Measurements from ENCODE around the gene UBE2G1. TPM values are rescaled to one million over a fixed set of nuclear protein-coding genes. Genes with fewer than 3 reads are reported as not detected.

UBE2G1 gene
- total and polyA plus RNA-seq, 9 of the 15 experiments (the other 6 are each of a cell fraction or from before 2014, with no cell fraction given): 10.1 to 65.9 (median 29.7) TPM

DNA sequence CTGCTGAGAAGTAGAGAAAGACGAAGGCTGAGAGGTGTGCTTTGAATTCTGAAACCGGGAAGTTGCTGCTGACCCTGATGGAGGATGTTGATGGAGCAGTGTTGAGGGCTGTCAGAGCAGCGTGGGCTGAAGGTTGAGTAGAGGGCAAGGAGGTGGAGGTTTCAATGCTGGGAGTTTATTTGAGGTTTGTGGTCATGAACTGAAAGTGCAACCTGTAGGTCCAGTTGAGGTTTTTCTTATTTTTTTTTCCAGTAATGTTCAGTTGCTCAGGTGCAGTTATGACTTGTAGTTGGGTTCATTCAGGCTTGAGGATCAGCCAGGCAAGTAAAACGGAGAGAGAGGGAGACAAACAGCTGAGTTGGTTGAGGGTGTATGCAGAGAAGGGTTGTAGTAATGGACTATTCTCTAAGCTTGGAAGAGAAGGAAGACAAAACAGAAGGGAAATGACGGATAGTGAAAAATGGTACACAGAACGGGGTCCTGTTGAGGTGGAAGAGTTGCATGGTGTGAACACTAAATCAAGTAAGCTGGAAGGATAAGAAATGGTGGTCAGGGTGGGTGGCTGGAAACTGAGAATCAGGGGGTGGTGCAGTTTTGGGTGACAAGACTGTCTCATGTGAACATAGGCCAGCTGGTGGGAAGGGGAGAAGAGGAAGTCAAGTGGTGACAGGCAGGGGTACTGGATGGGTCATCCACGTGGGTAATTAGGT is 8.7 kb upstream of the UBE2G1 start:
- H3K27ac ChIP-seq (ENCODE audit: extremely low read depth, low read depth, low read length): no peak overlapping the region
- peak; percentile 49 for FAIRE-seq

More for the DNA sequence above, 8.7 kb upstream of the UBE2G1 start:
- H4K20me1 ChIP-seq (replicated peaks; ENCODE audit: control insufficient read depth, insufficient read depth, low read length): no peaks in the 10 kb centered on the region
- no peak overlapping the region for H3K4me3 ChIP-seq
- no peaks in the 10 kb centered on the region for H3K27me3 ChIP-seq (ENCODE audit: control insufficient read depth in 2 of 2, insufficient read depth in 2 of 2, low read length in 2 of 2)
- H3K9me3 ChIP-seq (replicated peaks; ENCODE audit: control insufficient read depth, insufficient read depth, low read depth, low read length): no peaks in the 10 kb centered on the region
- H3K79me2 ChIP-seq (ENCODE audit: control insufficient read depth, insufficient read depth, low read length): no peaks in the 10 kb centered on the region
- no peak overlapping the region for H3K9ac ChIP-seq (ENCODE audit: insufficient read depth in 1 of 2, low read depth in 2 of 2, low read length in 2 of 2)
- TF ChIP-seq CTBP1 (IDR thresholded peaks at IDR 0.05; ENCODE audit: borderline replicate concordance) (0 out of 2 replicates have a peak, but pooled peaks have one; percentile 34), YY1 (IDR thresholded peaks at IDR 0.05; ENCODE audit: borderline replicate concordance in 1 of 3, control insufficient read depth in 1 of 3, extremely low read depth in 1 of 3, insufficient read depth in 3 of 3, insufficient read length in 1 of 3, insufficient replicate concordance in 2 of 3, low read depth in 1 of 3, low read length in 2 of 3) (peak in 1 of 3 experiments; percentile 16), ESRRA (IDR thresholded peaks at IDR 0.05; ENCODE audit: borderline replicate concordance, low read depth) (peak; percentile 54; the same call in 1 of the 2 replicates), ZNF764 (CRISPR knock-in tag; IDR thresholded peaks at IDR 0.05; ENCODE audit: low read depth) (no peak), NUFIP1 (IDR thresholded peaks at IDR 0.05; ENCODE audit: partially characterized antibody) (no peak)
- TF ChIP-seq, protein P1, sequence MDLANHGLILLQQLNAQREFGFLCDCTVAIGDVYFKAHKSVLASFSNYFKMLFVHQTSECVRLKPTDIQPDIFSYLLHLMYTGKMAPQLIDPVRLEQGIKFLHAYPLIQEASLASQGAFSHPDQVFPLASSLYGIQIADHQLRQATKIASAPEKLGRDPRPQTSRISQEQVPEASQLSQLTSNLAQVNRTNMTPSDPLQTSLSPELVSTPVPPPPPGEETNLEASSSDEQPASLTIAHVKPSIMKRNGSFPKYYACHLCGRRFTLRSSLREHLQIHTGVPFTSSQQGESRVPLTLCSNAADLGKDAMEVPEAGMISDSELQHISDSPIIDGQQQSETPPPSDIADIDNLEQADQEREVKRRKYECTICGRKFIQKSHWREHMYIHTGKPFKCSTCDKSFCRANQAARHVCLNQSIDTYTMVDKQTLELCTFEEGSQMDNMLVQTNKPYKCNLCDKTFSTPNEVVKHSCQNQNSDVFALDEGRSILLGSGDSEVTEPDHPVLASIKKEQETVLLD (IDR thresholded peaks at IDR 0.05): no peak
- TF ChIP-seq, protein P2, sequence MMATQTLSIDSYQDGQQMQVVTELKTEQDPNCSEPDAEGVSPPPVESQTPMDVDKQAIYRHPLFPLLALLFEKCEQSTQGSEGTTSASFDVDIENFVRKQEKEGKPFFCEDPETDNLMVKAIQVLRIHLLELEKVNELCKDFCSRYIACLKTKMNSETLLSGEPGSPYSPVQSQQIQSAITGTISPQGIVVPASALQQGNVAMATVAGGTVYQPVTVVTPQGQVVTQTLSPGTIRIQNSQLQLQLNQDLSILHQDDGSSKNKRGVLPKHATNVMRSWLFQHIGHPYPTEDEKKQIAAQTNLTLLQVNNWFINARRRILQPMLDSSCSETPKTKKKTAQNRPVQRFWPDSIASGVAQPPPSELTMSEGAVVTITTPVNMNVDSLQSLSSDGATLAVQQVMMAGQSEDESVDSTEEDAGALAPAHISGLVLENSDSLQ (IDR thresholded peaks at IDR 0.05): 0 out of 2 replicates have a peak, but pooled peaks have one; percentile 7
- H3K4me1 ChIP-seq (replicated peaks in 1 of 2; ENCODE audit: control insufficient read depth in 2 of 2, insufficient read depth in 2 of 2, low read length in 2 of 2): peaks cover 0 to 4% of the 10 kb centered on the region in 2 experiments; a peak in 3 of 5 replicates
- ChIA-PET POLR2A (no interaction called here), CTCF (ENCODE audit: low intra/inter-chr PET ratio) (no interaction called here)
- intact Hi-C loops (cut with micrococcal nuclease) (no loop called here), in situ Hi-C loops (cut with MboI) (no loop called here)
- H3K9me1 ChIP-seq (ENCODE audit: control insufficient read depth, insufficient read depth, low read length): no peaks in the 10 kb centered on the region
- H3K4me2 ChIP-seq (ENCODE audit: insufficient read depth, low read length): 0 out of 2 replicates have a peak overlapping the region, but pooled peaks have one; percentile 1
- H2AFZ ChIP-seq (ENCODE audit: low read depth, low read length): peak overlapping the region; percentile 54
- WGBS (ENCODE audit: insufficient coverage, low coverage, missing lambda C conversion rate): 26% methylated on average over 6 of the region's 7 CpGs
- no peaks in the 10 kb centered on the region for H3K36me3 ChIP-seq (ENCODE audit: control insufficient read depth, insufficient read depth, low read length)
- peak in 1 of 4 experiments; percentile 14 for DNase-seq (ENCODE audit: extremely low read depth in 1 of 4, low spot score in 3 of 4)
- no TSS peak for BruUV-seq (replicated peaks)
- ATAC-seq: peak; percentile 47

Data from K562 (cell line).